HCT116 (cell line): ENCODE measurements around the gene AURKA.

Source experiments
- ATF3 ChIP-seq: IDR thresholded peaks from 2 replicates; pipeline ENCODE4 v1.6.1; 2012
- CTCF ChIP-seq, 3 experiments: fragments of 200-600 bp in 1 of 3; sonication (generic) in 1 of 3; IDR thresholded peaks in 2 of 3; conservative IDR thresholded peaks in 1 of 3; 2 replicates each; pipeline ENCODE4 v1.5.1; 2012 to 2017; ENCODE audit warnings: low read depth in 2 of 3, low read length in 2 of 3, antibody characterized with exemption in 1 of 3, borderline replicate concordance in 1 of 3, control low read depth in 1 of 3, mild to moderate bottlenecking in 1 of 3, mixed read lengths in 1 of 3, mixed run types in 1 of 3, moderate library complexity in 1 of 3; ENCODE audit not compliant: insufficient read depth in 1 of 3
- EGR1 ChIP-seq: IDR thresholded peaks from 2 replicates; pipeline ENCODE4 v1.6.1; 2012; ENCODE audit warnings: low read depth
- ELF1 ChIP-seq: IDR thresholded peaks from 2 replicates; pipeline ENCODE4 v1.6.1; 2012; ENCODE audit warnings: low read depth, borderline replicate concordance
- EZH2 ChIP-seq: fragments of 200-600 bp; sonication (generic); IDR thresholded peaks from 2 replicates; pipeline ENCODE4 v1.6.1; 2017; ENCODE audit warnings: antibody characterized with exemption, mixed run types
- EZH2phosphoT487 ChIP-seq: fragments of 200-600 bp; IDR thresholded peaks from 2 replicates; pipeline ENCODE4 v1.6.1; 2018; ENCODE audit warnings: antibody characterized with exemption, borderline replicate concordance
- MAX ChIP-seq: IDR thresholded peaks from 2 replicates; pipeline ENCODE4 v1.6.1; 2012
- POLR2A ChIP-seq: IDR thresholded peaks from 2 replicates; pipeline ENCODE4 v1.7.0; 2011; ENCODE audit warnings: borderline replicate concordance; ENCODE audit not compliant: insufficient read depth, insufficient read length; ENCODE audit errors: extremely low read depth
- POLR2AphosphoS5 ChIP-seq: IDR thresholded peaks from 2 replicates; pipeline ENCODE4 v1.6.1; 2011; ENCODE audit warnings: mild to moderate bottlenecking, low read depth, low read length, moderate library complexity
- RAD21 ChIP-seq: IDR thresholded peaks from 2 replicates; pipeline ENCODE4 v1.6.1; 2012; ENCODE audit warnings: low read depth, mild to moderate bottlenecking
- SIN3A ChIP-seq: IDR thresholded peaks from 2 replicates; pipeline ENCODE4 v1.6.1; 2012; ENCODE audit warnings: low read depth
- SP1 ChIP-seq: IDR thresholded peaks from 2 replicates; pipeline ENCODE4 v1.6.1; 2012; ENCODE audit warnings: low read depth
- TF ChIP-seq, protein P1 (sequence below): IDR thresholded peaks from 2 replicates; pipeline ENCODE4 v1.6.1; 2012; ENCODE audit warnings: low read depth

GRCh38 chr20:56417911-56418310, 25.9 kb upstream of the AURKA start:
- TF ChIP-seq CTCF (IDR thresholded peaks at IDR 0.05 in 2 of 3, conservative IDR thresholded peaks at IDR 0.05 in 1 of 3; ENCODE audit: borderline replicate concordance in 1 of 3, insufficient read depth in 1 of 3, low read depth in 2 of 3, low read length in 2 of 3) (no peak), SIN3A (no peak), POLR2A (no peak), EZH2 (no peak), RAD21 (no peak), ATF3 (no peak), EZH2phosphoT487 (no peak), POLR2AphosphoS5 (no peak), SP1 (no peak), EGR1 (no peak), ELF1 (no peak), MAX (no peak)
- TF ChIP-seq, protein P1, sequence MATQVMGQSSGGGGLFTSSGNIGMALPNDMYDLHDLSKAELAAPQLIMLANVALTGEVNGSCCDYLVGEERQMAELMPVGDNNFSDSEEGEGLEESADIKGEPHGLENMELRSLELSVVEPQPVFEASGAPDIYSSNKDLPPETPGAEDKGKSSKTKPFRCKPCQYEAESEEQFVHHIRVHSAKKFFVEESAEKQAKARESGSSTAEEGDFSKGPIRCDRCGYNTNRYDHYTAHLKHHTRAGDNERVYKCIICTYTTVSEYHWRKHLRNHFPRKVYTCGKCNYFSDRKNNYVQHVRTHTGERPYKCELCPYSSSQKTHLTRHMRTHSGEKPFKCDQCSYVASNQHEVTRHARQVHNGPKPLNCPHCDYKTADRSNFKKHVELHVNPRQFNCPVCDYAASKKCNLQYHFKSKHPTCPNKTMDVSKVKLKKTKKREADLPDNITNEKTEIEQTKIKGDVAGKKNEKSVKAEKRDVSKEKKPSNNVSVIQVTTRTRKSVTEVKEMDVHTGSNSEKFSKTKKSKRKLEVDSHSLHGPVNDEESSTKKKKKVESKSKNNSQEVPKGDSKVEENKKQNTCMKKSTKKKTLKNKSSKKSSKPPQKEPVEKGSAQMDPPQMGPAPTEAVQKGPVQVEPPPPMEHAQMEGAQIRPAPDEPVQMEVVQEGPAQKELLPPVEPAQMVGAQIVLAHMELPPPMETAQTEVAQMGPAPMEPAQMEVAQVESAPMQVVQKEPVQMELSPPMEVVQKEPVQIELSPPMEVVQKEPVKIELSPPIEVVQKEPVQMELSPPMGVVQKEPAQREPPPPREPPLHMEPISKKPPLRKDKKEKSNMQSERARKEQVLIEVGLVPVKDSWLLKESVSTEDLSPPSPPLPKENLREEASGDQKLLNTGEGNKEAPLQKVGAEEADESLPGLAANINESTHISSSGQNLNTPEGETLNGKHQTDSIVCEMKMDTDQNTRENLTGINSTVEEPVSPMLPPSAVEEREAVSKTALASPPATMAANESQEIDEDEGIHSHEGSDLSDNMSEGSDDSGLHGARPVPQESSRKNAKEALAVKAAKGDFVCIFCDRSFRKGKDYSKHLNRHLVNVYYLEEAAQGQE, result no peak
